Measurements from ENCODE around the gene FGF3.

Gene FGF3

GRCh38 chr11:69804769-69805508 is 14.3 kb downstream of the FGF3 start:
- FAIRE-seq (no peak), DNase-seq (ENCODE audit: low spot score) (no peak)

DNA sequence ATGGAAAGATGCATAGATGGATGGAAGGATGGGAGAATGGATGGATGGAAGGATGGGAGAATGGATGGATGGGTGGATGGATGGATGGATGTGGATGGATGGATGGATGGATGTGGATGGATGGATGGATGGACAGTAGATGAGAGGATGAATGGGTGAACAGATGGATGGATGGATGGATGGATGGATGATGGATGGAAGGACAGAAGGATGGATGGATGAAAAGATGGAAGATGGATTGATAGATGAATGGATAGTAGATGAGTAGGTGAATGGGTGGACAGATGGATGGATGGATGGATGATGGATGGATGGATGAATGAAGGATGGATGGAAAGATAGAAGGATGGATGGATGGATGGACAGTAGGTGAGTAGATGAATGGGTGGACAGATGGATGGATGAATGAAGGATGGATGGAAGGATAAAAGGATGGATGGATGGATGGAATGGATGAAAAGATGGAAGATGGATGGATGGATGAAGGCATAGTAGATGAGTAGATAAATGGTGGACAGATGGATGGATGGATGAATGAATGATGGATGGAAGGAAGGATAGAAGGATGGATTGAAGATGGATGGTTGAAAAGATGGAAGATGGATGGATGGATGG is 15.5 kb downstream of the FGF3 start:
- DNase-seq (ENCODE audit: low spot score) (no peak), FAIRE-seq (no peak)

DNA sequence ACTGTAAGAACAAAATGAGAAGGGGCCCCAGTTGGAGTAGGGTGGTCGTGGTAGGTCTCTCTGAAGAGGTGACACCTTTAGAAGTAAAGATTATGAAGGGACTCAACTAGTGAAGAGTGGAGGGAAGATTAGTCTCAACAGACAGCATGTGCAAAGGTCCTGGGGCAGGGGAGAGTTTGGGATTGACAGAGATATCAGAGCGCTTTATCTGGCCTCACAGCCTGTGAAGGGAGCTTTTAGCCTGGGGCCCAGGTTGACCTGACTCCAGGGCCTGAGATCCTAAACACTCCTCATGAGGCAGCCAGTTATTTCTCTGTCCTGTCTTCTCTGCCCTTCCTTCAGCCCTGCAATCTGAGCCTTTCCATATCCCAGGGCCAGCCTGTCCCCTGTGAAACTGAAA is 16.2 kb downstream of the FGF3 start:
- no peak for DNase-seq (ENCODE audit: low spot score)
- FAIRE-seq = no peak

DNA sequence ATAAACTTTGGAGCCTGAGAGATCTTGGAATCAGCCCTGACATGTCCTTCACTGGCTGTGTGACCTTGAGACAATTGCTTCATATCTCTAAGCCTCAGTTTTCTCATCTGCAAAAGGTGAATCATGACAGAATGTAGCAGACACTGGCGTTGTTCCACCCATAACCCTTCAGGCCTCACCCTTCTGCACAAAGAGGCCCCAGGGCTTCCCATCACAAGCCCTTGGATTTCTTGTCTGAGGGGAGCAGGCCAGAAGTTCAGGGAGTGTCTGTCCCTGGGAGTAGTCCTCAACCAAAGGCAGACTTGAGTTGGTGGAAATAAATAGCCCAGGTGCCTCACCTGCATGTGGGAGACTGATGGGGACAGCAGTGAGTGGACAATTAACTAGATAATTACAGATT is 16.6 kb downstream of the FGF3 start:
- FAIRE-seq (no peak), DNase-seq (ENCODE audit: low spot score) (no peak)

- no peak for FAIRE-seq
- DNase-seq (ENCODE audit: low spot score) = peak; percentile 53
Measured at GRCh38 chr11:69801513-69802335, 17.5 kb downstream of the FGF3 start.

DNA sequence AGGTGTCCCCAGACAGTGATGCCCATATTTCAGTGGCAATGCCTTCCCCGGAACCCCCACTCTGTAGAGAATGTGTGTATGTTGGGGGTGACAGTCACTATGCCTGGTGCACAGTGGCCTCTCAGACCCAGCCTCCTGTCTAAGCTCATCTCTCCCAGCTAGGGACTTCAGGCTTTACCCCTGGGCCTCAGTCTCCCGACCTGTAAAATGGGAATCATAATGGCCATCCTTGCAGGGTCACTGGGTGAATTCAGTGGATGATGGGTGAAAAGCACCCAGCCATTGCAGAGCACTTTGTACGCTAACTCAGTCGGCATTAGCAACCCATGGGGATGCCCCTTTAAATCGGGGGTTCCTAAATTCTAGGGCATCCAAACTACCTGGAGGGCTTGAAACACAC is 18.9 kb downstream of the FGF3 start:
- FAIRE-seq = no peak
- no peak for DNase-seq (ENCODE audit: low spot score)

GRCh38 chr11:69799582-69799981 is 19.6 kb downstream of the FGF3 start:
- DNase-seq (ENCODE audit: low spot score) (peak; percentile 66), FAIRE-seq (peak; percentile 88)

DNA sequence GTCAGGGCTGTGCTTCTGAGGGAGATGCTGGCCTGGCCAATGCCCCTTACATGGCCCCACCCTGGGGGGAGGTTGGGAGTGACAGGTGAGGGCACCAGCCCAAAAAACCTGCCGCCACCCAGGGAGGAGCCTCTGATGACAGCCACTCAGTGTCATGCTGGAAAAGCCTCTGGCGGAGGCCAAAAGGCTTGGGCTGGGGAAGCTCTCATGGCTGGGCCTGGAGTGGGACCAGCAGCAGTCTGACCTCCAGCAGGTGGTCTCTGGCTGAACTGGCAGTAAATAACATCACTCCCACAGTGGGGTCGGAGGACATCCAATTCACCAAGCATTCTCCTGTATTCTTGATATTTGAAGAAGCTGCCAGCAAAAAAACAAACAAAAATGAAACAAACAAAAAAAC is 20.1 kb downstream of the FGF3 start:
- no peak for FAIRE-seq
- no peak for DNase-seq (ENCODE audit: low spot score)

- no peak for DNase-seq (ENCODE audit: low spot score)
- FAIRE-seq = no peak
Measured at GRCh38 chr11:69797737-69798528, 21.3 kb downstream of the FGF3 start.

GRCh38 chr11:69797156-69797555 is 22.1 kb downstream of the FGF3 start:
- FAIRE-seq (no peak), DNase-seq (ENCODE audit: low spot score) (no peak)

DNA sequence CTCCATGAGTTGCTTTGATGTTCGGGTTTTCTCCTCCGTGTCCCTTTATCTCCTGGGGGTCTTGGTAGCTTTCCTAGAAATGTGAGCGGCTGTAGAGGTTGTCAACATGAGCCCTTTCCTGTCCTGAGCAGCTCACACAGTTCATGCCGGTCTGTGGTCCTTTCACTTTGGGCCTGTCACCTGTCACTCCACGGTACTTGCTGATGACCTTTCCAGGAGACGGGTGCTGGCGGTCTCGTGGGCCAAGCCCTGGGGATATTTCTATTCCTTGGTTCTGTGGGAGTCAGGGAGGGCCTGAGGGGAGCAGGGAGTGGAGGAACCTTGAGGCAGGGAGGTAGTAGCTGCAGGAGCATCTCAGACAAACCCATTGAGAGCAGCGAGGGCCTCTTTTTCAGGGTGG is 23.2 kb downstream of the FGF3 start:
- FAIRE-seq (no peak), DNase-seq (ENCODE audit: low spot score) (no peak)

DNA sequence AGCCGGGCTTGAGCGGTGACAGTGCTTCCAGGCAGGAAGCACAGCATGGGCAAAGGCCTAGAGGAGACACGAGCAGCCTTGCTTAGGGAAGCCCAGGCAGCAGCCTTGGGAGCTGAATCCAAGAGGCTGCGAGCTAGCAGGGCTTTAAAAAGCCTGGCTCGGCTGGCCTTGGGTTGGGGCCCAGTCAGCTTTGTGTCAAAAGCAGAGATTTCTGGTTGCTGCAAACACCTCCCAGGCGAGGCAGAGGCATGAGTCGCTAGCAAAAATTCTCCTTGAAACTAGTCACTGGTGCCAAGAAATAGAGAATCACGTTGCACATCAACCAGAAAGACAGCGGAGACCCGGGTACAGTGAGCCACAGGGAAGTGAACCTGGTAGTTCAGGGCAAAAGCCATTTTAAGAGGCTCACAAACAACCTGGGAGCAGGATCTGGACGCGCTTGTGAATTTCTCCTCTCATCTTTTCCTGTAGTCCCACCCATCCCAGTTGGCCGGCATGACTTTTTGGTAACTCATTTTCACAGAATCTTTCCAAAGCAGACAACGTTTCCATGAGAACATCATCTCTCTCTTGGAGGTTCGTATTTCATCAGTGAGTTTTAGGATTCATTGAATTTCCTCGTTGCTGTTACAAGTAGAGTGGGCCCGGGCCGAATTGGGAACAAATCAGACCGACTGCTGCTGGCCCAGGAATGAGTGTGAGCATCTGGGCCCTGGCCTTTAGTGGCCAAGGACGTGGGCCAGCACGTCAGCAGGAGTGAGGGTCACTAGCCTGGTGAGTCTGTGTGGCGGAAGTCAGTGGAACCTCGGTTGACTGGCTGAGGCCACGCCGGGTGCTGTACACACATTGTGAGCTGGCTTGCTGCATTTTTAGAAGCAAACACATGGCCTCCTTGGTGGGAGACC is 27.7 kb downstream of the FGF3 start:
- FAIRE-seq = no peak

DNA sequence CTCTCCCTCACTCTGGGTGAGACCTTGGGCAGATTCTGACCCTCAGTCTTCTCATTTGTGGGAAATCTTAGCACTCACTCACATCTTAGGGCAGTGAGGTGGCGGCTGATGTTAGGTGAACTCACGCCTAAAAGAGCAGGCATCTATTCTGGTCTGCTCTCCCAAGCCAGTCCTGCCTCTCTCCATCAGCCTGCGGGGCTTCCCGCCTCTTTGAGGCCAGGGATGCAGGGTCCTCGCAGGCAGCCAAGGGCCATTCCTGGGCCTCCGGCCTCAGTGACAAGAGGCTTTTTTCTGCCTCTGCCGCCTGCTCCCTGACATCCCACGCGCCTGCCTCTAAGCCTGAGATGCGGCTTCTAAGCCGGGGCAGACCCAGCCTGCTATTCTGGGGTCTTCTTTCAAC is 30.3 kb downstream of the FGF3 start:
- FAIRE-seq (no peak), DNase-seq (ENCODE audit: low spot score) (no peak)

More for the DNA sequence above, 27.7 kb downstream of the FGF3 start:
- no peak for DNase-seq (ENCODE audit: low spot score)

DNA sequence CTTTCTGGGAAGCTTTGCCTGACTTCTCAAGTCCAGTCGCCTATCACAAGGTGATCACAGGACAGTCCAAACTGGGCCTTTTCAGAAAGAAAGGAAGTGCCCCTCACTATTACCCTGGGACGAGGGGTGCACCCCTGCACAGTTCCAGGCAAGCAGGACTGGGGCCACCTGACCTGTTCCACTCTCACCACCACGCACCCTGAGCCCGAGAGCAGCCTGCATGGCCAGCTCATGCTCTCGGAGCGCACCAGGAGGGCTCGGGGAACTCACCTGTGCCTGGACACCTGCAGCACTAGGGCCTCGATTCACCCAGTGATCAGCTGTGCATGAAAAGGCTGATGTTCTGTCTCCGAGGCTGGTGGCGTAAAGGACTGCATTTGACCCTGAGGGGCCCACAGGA is 31.3 kb downstream of the FGF3 start:
- no peak for FAIRE-seq
- no peak for DNase-seq (ENCODE audit: low spot score)

GRCh38 chr11:69787457-69787856 is 31.8 kb downstream of the FGF3 start:
- DNase-seq (ENCODE audit: low spot score) = no peak
- FAIRE-seq = no peak

DNA sequence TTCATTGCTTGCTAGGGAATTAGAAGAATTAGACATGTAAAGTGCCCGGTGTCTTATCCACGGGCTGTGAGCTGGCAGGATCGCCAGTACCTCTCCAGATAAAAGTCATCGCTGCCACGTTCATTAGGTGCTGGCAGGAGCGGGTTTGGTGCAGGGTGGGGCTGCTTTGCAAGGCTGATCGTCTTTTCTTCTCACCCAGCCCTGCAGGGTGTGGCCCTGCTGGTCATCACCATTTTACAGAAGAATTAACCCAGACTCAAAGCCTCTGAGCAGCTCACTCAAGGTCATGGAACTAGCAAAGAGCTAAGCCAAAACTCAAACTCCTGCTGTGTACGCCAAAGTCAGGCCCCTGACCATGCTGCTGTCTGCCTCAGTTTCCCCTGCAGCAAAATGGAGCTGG is 38.0 kb downstream of the FGF3 start:
- no peak for FAIRE-seq
- DNase-seq (ENCODE audit: low spot score) = no peak

DNA sequence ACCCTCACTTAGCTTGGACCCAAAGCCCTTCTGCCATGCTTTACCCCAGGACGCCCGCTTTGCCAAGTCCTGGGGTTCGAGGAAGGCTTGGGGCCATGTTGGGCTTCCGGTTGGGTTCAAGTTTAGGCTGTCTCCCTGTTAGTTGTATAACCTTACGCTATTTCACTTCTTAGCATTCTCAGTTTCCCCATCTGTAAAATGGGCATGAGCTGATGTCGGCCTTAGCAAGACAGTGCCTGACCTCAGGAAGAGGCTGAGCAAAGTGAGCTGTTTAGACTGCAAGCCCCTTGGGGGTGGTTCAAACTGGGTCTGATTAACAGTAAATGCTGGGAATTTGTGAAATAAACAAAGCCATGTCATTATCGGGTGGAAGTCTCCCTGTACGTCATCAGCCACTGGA is 40.8 kb downstream of the FGF3 start:
- DNase-seq (ENCODE audit: low spot score) = no peak
- FAIRE-seq = no peak

GRCh38 chr11:69775163-69775755 is 44.0 kb downstream of the FGF3 start, which contains the start of gene FGF4:
FGF4 (minus strand) TSS chr11:69775341; CDS start chr11:69775084, 257 bp downstream.
- FAIRE-seq = no peak
- peak; percentile 18 for DNase-seq (ENCODE audit: low spot score)

DNA sequence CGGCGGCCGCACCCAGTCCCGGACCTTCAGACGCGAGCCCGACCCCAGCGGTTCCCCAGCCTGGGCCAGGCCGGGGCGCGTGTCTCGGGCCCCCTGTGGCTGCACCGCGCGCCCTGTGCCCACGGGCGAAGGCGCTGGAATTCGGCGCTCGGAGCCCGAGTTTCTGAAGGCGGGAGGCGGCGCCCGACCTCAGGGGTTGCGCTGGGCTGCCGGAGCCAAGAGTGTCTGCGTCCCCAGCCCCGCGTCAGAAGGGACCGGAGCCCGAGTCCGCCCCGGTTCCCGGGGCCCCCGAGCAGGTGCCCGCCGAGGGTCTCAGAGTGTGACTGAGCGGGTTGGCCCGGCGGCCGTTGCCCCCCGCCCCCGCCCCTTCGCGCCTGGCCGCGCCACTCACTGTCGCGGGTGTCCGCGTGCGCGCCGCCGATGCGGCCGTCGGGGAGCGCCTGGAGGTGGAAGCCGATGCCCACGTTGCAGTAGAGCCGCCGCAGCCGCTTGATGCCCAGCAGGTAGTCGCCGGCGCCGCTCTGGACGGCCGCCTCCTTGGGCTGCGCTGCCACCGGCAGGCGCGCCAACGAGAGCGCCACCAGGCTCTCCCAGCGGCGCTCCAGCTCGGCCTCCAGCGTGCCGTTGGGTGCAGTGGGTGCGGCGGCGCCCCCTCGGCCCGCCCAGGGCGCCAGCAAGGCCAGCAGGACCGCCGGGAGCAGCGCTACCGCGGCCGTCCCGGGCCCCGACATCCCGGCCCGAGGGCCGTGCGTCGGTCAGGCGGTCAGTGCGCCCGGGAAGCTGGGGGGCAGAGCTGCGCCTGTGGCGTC is 44.7 kb downstream of the FGF3 start:
- FAIRE-seq (no peak), DNase-seq (ENCODE audit: low spot score) (peak; percentile 21)
